LNCAP (cell line): Measurements from ENCODE around the gene HRH2.

Experiments
- TF ChIP-seq, protein P1 (sequence below): fragments of 450-650 bp; IDR thresholded peaks from 2 replicates; pipeline ENCODE4 v1.5.1; 2017; ENCODE audit warnings: mild to moderate bottlenecking

HRH2 gene

GRCh38 chr5:175685701-175686350, 28.0 kb downstream of the HRH2 start:
- TF ChIP-seq, protein P1, sequence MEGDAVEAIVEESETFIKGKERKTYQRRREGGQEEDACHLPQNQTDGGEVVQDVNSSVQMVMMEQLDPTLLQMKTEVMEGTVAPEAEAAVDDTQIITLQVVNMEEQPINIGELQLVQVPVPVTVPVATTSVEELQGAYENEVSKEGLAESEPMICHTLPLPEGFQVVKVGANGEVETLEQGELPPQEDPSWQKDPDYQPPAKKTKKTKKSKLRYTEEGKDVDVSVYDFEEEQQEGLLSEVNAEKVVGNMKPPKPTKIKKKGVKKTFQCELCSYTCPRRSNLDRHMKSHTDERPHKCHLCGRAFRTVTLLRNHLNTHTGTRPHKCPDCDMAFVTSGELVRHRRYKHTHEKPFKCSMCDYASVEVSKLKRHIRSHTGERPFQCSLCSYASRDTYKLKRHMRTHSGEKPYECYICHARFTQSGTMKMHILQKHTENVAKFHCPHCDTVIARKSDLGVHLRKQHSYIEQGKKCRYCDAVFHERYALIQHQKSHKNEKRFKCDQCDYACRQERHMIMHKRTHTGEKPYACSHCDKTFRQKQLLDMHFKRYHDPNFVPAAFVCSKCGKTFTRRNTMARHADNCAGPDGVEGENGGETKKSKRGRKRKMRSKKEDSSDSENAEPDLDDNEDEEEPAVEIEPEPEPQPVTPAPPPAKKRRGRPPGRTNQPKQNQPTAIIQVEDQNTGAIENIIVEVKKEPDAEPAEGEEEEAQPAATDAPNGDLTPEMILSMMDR, result no peak

- TF ChIP-seq, protein P1, result no peak
These were observed 28.5 kb downstream of the HRH2 start for GRCh38 chr5:175686396-175686795.

- TF ChIP-seq, protein P1, result no peak
These were observed 29.0 kb downstream of the HRH2 start for GRCh38 chr5:175686826-175687225.

DNA sequence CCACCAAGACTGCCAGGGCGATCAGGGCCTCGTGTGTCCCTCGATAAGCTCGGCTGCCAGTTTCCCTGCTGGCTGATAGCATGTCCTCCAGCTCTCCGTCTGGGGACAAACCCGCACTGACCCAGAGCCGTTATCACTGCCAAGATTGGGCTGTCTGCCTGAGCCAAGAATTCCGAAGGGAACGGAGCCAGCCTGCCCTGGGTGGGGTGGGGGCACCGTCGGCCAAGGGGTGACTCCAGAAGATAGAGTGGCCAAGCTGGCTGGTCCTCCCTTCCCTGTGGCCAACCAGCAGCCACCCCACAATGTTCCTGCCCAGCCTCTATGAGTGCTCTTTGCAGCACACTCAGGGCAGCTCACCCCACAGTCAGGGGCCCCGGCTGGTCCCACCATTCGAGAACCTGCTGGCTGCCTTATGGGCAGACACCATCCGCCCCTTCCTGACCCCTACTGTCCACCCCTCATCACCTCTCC, 29.4 kb downstream of the HRH2 start:
- TF ChIP-seq, protein P1, result no peak

DNA sequence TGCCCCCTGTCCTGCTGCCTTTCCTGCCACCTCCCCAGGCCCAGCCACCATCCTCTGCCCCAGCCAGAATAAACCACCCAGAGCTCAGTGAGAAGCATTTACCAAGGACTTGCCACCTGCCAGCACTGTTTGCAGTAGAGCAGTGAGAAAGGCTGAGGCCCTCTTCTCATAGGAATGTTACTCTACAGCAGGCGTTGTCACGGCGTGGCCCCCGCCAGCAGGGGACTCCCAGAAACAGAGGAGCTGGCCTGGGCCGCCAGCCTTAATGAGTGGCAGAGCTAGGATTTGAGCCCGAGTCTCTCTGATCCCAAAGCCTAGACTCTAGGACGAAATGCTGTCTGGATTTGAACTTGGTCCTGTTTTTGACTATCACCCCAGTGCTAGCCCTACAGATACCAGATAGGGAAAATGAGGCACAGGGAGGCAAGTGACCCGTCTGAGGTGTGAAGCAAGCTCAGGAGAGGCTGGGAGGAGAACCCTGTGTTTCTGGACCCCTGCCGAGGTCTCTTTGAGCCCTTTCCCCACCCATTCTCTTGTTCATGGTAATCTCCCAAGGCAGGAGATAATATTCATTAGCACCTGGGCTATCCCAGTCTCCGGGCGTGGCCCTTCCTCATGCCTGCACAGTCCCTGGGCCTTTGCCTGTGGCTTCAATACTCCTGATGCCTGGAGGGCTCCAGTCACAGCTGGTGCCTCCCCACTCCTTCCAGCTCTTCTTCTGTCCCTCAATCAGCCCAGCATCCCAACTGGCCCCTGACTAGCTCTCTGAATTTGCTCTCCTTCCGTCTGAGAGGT, 30.7 kb downstream of the HRH2 start:
- TF ChIP-seq, protein P1, result no peak

- TF ChIP-seq, protein P1, result no peak
These were observed 31.5 kb downstream of the HRH2 start for GRCh38 chr5:175689147-175689991.

DNA sequence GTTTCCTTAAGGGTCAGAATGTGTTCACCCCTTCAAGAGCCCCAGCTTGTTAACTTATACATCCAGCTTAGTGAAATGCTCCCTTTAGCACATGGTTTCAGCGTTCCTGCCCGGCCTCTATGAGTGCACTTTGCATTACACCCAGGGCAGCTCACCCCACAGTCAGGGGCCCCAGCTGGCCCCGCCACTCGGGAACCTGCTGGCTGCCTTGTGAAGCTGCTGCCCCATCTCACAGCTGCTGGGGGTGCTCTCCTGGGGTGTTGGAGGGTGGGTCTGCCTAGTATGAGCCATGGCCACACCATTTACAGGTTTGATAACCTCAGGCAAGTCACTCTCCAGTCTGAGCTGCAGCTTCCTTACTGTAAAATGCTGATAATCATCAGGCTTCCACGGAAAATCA, 32.2 kb downstream of the HRH2 start:
- TF ChIP-seq, protein P1, result no peak
